HG03064 (cell line): Measurements from ENCODE around the gene MAGI1.

Experiments
- ATAC-seq: cut with Tn5 transposase; IDR thresholded peaks from one replicate; pipeline ENCODE4 v1.9.1; 2021; ENCODE audit warnings: low read depth; ENCODE audit not compliant: unreplicated experiment

The MAGI1 gene

DNA sequence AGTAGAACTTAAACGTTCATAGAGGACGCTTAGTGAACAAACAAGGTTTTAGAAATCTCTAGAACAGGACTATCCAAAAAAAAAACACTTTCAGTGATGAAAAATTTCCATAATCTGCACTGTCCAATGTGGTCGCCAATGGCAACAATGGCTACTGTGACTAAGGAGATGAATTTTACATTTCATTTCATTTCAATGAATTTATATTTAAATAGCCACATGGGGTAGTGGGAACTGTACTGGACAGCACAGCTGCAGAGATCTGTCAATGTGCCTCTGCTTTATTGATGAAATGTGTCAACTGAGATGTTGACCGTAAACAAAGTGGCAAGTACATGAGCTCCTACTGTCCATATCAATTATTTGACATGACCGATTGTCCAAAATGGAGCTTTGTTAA lies 222.5 kb downstream of the MAGI1 start:
- no peak for ATAC-seq

DNA sequence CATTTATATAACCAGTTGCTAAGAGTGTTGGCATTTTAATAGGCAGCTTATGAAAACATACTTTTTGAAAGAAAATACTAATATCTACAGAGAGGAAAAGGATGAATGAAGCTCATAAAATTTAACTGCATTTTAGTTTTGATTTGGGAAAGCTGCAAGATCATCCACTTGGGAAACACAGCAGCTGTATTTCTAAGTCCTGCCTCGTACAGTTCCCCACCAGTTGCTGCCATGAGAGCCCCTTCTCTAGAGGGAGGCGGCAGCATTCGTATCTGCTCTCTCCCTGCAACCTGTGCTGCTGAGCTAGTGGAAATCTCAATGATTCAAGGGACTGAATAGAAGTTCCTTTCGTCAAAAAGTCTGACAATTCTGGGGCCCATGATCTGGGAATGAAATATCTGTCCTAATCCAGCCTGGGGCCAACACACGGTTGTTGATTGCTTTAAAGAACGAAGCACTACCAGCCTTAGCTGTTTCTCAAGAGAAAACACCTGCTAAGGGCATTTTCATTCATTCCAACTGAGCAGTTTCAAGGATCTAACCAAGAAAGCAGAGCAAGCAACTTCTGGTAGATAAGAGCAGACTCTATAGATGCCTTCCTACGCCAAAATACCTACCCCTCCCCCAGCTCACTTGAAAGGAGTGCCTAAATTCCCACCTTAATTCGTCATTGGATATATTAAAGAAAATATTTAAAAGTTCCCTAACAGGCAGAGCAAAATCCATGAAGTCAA lies 223.7 kb downstream of the MAGI1 start:
- ATAC-seq: no peak

DNA sequence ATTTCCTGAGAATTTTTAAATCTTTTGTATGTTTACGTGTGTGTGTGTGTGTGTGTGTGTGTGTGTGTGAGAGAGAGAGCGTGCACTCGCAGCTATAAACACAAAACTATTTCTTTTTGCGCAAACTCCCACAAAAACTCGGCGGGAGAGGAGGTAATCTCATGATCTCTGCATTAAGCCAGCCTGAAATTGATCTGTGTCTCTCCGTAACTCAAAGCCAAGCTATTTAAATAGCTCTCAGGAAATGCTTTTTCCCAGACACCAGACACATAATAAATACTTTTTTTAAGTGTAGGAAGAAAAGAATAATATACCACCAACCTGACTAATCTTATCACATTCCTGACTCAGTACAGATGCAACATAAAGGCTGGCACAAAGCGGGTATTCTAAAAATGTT lies 226.8 kb downstream of the MAGI1 start:
- ATAC-seq: no peak

DNA sequence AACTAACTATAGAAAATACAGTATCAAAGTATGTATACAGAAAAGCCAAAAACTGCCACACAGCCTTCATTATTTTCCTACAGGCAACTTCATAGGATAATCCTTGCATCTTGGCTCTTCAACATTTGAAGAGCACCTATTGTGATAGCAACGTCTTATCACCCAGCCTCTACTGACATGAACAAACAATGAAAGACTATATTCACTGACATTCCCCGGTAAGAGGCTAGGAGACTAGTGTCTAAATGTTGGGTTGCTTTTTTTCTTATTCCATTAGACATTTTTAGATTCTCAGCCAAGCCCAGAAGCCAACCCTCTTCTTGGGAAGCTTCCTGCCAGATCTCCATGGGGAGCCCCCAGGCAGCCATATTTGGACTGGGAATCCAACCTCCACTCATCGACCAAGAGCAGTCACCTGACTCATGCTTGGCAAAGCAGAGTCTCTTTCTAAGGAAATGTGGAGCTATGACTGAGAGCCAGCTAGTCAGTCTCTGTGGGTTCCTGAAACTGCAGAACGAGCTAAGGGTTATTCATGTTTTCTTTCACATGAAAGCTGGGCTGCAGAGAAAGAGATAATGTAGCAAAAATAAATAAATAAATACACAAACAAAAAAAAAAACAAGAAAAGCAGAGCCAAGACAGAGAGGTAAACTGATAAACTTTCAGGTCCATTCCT lies 227.5 kb downstream of the MAGI1 start:
- ATAC-seq: no peak

DNA sequence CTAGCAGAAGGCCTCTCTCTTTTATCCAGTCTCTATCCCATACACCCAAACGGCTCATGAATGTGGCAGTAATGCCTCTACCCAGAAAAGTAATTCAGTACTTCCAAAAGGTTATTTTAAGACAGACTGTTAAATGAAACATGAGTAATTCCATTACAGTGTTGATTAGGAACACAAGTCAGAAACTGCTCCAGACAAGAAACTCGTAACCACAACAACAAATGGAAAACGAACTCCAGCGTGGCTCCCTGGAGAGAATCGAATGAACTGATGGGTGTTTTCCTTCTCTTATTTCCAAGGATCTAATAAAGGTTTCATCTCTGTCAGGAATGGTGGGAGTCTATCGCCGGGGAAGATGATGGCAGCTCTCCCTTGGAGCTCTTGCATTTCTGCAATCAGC lies 228.4 kb downstream of the MAGI1 start:
- no peak for ATAC-seq

DNA sequence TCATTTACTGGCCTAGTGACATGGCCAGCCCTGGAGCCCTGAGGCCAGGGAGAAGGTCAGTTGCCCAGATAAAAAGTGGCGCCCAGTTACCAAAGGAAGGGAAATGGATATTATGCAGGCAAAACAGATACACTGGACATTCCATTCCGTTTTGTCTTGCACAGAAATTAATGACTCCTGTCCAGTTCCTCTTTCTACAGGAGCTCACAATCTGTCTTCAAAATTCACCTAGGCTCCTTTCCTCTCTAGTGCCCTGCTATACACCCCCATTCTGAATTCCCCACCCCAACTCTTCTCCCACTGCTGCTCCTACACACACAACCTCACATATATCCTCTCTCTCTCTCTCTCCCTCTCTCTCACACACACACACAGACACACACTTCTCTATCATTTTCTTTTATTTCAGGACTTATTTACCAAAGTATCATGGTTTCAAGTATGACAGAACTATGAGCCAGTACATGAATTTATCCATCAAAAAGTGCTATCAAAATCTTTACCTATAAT lies 229.0 kb downstream of the MAGI1 start:
- no peak for ATAC-seq

DNA sequence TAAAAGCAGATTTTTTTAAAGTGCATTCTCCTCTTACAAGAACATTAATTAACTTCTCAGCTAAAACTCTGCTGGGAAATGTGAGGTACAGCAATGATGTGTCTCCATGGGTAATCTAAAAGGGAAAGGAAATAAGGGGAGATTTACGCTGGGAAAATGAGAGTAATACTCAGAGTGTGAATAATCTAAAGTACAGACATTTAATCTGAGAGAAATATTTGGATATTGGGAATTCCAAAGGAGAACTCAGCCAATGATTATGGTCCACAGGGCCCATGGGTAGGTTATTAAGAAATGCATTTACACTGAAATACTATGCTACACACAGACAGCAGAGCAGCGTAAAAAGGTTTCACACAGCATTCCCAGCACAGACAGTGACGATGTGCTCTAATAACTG lies 229.9 kb downstream of the MAGI1 start:
- no peak for ATAC-seq

DNA sequence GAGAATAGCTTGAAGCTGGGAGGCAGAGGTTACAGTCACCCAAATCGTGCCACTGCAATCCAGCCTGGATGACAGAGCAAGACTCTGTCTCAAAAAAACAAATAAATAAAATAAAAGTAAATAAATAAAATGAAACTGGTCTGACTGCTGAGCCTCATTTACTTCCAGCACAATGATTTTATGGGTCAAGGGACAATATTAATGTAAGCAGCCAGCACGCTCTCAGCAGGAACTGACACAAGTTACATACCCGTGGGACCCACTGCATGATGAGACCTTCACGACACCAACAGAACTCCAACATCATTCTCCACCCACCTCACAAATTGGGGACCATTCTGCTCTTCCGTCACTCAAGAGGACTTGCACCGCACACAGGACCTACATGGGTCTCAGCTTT lies 230.3 kb downstream of the MAGI1 start:
- ATAC-seq: no peak

DNA sequence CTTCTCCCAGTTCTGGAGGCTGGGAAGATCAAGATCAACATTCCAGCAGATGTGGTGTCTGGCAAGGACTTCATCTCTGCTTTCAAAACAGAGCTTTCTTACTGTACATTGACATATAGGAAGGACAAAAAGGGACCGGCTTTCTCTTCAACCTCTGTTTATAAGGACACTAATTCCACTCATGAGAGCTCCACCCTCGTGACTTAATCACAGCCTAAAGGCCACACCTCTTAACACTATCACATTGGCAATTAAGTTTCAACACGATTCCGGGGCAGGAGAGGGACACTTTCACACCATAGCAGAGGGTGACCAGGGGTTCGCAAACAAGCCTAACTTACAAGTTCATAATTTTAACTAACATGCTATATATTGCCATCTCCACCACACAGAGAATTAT lies 231.5 kb downstream of the MAGI1 start:
- ATAC-seq: no peak

DNA sequence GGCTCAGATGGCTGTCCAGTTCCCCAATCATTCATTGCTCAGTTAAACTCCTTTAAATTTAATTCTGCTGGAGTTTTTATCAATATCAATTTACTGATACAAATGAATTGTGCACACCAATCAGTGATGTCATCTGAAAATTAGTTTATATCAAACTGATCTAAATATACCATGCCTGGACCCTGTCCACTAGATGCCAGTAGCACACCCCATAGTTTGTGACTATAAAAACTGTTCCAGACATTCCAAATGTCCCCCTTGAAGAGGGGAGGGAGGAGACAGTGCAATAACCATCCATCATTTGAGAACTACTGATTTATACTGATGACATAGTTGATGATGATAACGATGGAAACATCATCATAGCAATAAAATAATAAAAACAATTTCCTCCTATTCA lies 232.1 kb downstream of the MAGI1 start:
- ATAC-seq: no peak

DNA sequence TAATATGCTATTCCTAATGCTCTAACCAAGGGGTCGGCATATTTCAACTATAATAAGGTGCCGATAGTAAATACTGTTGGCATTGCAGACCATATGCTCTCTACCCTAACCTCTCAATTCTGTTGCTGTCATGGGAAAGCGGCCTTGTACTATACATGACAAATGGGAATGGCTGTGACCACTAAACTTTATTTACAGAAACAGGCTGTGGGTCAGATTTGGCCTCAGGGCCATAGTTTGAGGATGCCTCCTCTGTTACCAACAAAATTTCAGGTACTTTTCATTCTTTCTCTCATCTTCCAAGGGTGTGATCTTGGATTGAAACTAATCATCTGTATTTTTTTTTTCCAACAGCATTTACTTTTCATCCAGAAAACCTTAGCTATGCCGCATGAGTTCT lies 242.0 kb downstream of the MAGI1 start:
- no peak for ATAC-seq

DNA sequence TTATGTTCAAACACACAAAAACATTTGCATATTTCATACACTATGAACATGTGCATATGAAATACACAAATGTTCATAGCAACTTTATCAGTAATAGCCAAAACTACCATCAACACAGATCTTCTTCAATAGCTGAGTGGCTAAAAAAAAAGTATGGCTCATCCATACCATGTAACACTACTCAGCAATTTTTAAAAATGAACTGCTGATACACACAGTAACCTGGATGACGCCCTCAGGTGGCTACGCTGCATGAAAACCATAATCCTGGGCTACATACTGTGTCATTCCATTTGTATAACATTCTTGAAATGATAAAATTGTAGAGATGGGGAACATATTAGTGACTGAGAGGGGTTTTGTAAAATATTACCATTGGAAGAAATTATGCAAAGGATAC lies 243.6 kb downstream of the MAGI1 start:
- no peak for ATAC-seq

DNA sequence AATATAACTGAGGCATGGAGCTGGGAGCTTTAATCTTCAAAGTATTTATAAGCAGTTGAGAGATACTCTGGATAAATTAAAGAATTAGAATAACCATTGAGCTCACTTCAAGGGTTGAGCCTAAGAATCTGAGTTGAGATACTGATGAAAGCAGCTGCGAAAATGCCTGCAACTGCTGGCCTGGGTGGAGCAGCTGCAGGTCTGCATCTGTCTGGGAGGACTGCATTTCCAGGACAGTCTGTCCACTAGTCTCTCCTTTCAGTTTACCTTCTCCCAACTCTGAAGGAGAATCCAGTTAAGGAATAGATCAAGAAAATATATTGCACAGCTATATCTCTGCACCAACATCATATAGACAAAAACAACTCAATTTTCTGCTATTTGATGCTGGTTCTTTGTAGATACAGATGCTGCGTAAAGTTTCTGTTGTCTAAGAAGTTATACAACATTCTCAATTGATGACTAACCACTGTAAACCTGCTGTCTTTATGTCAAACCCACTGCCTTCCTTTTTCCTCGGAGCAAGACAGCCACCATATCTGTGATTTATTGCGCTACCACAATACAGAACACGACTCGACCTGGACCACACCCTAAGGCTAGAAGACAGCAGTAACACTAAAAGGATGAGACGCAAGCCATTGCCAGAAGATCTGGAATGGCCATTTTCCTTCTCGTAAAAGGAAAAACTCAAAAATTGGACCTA lies 245.1 kb downstream of the MAGI1 start:
- ATAC-seq: no peak

DNA sequence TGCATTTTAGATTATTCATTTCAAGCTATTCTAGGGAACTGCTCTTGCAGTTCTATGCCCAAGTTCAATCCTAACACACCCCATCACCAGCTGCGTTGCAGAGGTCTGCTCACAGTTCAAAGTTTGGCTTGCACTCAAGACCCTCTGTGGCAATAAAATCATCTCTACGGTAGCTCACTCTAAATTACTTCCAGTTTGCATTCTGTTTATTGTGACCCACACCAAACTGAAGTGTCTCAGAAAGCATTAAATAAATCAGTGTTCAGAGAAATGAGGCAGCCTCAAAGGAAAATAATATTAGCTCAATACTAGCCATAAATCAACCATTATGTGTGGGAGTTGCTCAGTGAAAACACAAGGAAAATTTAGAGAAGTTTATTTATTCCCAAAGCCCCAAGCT lies 250.3 kb downstream of the MAGI1 start:
- ATAC-seq: no peak

DNA sequence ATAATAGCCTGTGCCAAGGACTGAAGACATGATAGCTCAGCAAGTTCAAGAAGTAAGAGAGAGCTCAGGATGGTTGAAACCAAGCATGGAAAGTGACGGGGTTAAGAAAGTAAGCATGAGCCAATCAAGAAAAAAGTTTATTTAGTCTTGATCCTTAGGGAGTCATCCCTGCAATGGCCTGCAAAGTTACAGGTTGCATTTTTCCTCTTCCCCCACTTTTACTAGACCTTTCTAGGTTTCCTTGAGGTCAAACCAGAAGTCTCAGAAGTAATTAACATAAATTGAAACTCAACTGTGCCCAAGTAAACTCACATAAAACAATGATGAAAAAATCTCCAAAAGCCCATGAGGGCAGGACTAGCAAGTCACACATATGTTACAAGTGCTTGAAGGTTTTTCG lies 250.9 kb downstream of the MAGI1 start:
- no peak for ATAC-seq

DNA sequence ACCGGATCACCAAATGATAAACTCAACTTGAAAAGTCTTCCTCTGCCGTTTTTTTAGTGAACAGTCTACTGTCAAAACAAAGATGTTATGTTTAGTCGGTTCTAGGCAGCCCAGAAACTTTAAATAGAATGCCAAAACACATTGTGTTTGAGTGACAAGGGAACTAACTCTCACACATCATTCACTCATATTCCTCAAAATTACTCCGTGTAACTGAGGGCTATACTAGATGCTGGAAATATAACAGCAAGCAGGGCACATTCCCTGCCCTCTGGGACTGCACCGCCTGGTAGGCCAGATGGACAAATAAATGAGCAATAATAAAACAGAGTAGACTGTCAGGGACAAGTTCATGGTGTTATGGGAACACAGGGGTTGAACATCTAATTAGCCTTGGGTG lies 251.4 kb downstream of the MAGI1 start:
- no peak for ATAC-seq

DNA sequence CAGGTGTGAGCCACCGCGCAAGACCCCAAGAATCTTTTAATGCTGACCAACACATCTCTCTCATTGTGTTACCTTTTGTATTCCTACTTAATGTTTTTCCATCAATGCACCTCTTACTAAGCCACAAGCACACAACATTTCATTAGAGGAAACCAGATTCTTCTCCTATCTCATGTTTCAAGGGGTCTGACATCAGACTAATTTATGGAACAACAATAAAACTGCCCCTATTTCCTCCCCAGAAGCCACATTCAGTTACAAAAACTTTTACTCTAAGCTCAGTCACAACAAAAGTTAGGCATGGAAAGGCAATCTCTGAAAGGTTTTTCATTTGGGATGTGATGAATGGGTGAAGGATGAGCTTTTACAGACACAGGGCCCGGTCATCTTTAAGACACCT lies 251.8 kb downstream of the MAGI1 start:
- no peak for ATAC-seq

DNA sequence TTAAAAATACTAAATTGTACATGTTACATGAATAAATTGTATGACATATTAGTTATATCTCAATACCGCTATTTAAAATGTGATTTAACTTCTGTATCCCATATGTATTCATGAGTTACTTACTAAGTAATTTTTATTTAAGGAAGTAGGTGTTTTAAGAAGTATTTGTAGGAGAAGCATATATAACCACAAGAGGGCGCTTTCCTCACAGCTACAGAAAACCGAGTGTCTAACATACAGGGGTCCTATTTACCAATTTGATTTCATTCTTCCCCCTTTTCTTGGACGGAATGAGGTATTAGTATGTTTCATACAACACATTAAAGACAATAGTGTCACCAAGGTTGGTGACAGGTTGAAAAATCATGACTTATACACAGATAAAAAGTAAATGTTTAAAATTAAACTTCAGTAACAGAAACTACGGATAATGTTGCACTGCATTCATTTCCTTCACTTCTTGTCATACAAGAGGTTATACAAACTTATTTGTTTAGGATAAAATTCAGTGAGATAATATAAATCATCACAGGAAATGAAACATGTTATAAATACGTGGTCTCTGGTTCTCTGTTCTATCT lies 253.6 kb downstream of the MAGI1 start:
- ATAC-seq: no peak

DNA sequence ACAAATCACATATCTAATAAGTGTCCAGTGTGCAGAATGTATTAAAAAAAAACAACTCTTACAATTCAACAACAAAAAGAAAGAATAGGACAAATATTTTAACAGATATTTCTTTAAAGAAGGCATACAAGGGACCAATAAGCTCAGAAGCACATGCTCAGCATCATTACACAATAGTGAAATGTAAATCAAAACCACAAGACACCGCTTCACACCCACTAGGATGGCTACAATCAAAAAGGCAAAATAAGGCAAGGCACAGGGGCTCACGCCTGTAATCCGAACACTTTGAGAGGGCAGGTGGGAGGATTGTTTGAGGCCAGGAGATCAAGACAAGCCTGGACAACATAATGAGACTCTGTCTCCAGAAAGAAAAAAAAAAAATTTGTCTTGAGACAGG lies 255.6 kb downstream of the MAGI1 start:
- ATAC-seq: no peak

DNA sequence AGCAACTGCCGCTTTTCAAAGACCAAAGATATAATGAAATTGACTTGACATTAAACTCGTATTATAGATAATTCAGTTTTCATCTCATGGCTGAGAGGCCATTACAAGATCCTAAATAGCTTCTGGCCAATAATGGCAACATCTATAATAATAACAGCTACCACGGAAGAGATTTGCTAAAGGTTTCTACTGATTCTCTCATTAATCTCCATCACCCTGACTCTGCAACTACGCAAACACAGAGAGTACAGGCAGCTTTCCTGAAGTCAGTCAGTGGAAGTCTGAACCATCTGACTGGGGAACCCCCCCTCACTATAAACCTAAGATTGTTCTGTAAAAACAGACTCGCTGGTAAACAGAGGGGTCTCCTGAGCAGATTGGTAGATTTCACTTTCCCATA lies 257.1 kb downstream of the MAGI1 start:
- no peak for ATAC-seq

DNA sequence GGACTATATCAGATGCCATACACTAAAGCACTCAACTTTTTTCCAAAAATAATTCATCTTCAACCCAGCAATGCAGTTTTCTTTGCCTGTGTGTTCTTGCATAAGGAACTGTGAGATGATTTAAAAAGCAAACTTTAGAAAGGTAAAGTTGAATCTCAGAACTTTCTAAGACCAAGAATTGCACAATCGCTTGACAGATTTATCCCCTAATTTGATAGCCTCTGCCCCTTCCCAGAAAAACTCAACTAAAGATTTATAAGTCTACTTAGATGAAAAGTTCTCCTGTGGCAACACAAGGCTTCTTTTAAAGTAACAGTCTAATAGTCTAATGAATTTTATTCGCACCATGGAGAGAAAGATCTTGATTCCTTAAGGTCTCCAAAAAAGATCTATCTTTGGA lies 259.3 kb downstream of the MAGI1 start:
- no peak for ATAC-seq
